ENCODE results near the gene SPRYD7.

SPRYD7 gene

DNA sequence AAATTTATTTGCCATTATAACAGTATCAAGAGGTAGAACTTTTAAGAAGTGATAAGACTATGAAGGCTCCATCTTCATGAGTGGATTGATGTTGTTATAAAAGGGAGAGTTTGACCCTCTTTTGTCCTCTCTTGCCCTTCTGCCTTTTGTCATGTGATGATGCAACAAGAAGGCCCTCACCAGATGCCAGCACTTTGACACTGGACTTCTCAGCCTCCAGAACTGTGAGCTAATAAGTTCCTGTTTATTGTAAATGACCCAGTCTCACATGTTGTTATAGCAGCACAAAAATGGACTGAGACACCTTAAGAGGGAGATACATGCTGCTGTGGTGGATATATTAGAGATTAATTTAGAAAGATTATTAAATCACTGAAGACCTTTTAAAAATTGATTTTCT lies 71.6 kb downstream of the SPRYD7 start:
- no peak overlapping the region for H3K9ac ChIP-seq (ENCODE audit: low read length)
- no peaks in the 10 kb centered on the region for H3K9me2 ChIP-seq (ENCODE audit: low read depth, low read length)
- H3K36me3 ChIP-seq (ENCODE audit: insufficient read depth, low read length) = no peaks in the 10 kb centered on the region
- H2AFZ ChIP-seq (ENCODE audit: low read length) = no peak overlapping the region
- H3K4me1 ChIP-seq (ENCODE audit: insufficient read depth, low read length, severe bottlenecking) = no peaks in the 10 kb centered on the region
- no peaks in the 10 kb centered on the region for H3F3A ChIP-seq (ENCODE audit: insufficient read depth, low read length)
- H3K27ac ChIP-seq (ENCODE audit: low read depth, low read length, poor library complexity, severe bottlenecking) = no peak overlapping the region
- H3K4me2 ChIP-seq (ENCODE audit: low read length) = no peak overlapping the region
- H3K79me2 ChIP-seq (ENCODE audit: insufficient read depth, low read length) = no peaks in the 10 kb centered on the region
- H3K4me3 ChIP-seq (ENCODE audit: low read depth, low read length, poor library complexity, severe bottlenecking) = no peak overlapping the region
- no peaks in the 10 kb centered on the region for H4K20me1 ChIP-seq (ENCODE audit: insufficient read depth, low read length)
- no peaks in the 10 kb centered on the region; the same call in 1 of the 2 replicates for H3K27me3 ChIP-seq (ENCODE audit: insufficient read depth, low read length)
- TF ChIP-seq, protein P1, sequence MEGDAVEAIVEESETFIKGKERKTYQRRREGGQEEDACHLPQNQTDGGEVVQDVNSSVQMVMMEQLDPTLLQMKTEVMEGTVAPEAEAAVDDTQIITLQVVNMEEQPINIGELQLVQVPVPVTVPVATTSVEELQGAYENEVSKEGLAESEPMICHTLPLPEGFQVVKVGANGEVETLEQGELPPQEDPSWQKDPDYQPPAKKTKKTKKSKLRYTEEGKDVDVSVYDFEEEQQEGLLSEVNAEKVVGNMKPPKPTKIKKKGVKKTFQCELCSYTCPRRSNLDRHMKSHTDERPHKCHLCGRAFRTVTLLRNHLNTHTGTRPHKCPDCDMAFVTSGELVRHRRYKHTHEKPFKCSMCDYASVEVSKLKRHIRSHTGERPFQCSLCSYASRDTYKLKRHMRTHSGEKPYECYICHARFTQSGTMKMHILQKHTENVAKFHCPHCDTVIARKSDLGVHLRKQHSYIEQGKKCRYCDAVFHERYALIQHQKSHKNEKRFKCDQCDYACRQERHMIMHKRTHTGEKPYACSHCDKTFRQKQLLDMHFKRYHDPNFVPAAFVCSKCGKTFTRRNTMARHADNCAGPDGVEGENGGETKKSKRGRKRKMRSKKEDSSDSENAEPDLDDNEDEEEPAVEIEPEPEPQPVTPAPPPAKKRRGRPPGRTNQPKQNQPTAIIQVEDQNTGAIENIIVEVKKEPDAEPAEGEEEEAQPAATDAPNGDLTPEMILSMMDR (IDR thresholded peaks at IDR 0.05; ENCODE audit: low read length) = no peak
- TF ChIP-seq EZH2 (IDR thresholded peaks at IDR 0.05; ENCODE audit: borderline replicate concordance, low read length) = no peak
- H3K9me3 ChIP-seq (ENCODE audit: low read length) = 0 out of 2 replicates have a peak, but pooled peaks cover 3% of the 10 kb centered on the region
